COLO829 (cell line): ENCODE results near the gene PTPA.
A peak's percentile ranks its signal among the peaks of the same experiment; 100 is the strongest.
"Not testable (repeated sequence)": the region's sequence is repeated elsewhere in the genome, so short reads cannot be mapped to it uniquely, and the experiment has no call there.

Experiments used
- DNase-seq: peaks from one replicate; pipeline ENCODE4 v3.0.0; 2012; ENCODE audit warnings: low spot score

The PTPA gene

DNA sequence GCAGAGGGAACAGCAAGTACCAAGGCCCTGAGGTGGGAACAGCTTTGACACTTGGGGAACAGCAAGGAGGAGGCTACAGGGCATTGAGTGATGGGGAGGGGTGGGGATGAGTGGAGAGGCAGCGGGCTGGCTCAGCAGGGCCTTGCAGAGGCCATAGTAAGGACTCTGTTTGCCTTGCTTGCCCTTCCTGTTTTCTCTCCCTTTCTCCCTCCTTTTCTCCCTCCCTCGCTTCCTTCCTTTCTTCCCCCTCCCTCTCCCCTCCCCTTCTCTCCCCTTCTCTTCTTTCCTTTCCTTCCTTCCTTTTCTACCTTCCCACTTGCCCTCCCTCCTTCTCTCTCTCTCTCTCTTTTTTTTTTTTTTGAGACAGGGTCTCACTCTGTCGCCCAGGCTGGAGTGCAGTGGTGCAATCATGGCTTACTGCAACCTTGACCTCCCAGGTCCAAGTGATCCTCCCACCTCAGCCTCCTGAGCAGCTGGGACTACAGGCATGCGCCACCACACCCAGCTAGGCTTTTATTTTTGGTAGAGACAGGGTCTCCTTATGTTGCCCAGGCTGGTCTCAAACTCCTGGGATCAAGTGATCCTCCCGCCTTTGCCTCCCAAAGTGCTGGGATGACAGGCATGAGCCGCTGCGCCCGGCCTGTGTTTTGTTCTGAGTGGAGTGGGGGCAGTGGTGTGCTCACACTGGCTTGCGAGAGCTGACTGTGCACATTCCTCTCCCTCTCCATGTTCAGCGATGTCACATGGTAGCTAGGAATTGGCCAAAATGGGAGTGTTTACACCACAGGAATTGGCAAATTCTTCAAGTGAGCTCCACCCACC lies 49.7 kb downstream of the PTPA start:
- DNase-seq = no peak

DNA sequence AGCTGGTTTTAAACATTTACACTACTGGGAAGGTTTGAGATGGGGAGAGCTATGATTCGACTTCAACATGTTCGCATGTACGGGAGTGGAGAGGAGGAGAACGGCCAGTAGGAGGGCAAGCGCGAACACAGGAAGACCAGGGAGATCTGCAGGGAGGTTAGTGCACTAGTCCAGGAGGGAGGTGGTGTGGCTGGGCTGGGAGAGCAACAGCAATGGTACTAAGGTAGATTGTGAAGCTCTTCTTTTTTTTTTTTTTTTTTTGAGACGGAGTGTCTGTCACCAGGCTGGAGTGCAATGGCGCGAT lies 50.3 kb downstream of the PTPA start:
- DNase-seq = no peak

DNA sequence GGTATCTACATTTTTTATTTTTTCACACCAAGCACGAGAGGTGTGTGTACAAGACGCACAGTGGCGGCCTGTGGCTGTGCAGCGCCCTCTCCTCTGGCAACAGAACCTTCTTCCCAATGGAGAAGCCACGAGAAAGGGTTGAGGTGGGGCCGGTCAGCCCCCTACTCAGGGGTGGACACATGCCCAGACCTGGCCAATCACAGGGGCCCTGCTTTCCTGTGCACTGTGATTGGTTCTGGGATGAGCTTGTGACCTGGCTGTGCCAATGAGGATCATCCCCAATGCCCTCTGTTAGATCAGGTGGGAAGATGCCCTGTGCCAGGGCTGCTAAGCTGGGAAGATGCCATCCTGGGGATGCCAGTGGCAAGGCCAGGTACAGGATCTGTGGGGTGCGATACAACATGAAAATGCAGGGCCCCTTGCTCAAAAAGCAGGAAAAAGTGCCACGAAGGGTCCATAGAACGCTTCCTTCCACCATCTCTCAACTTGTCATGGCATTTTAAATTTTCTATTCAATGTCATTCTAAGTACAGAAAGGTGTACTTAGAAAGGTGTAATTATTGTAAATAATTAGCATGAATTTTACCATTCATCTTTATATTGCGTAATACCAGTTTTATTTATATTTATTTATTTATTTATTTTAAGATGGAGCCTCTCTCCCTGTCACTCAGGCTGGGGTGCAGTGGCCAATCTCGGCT lies 51.4 kb downstream of the PTPA start:
- no peak for DNase-seq

DNA sequence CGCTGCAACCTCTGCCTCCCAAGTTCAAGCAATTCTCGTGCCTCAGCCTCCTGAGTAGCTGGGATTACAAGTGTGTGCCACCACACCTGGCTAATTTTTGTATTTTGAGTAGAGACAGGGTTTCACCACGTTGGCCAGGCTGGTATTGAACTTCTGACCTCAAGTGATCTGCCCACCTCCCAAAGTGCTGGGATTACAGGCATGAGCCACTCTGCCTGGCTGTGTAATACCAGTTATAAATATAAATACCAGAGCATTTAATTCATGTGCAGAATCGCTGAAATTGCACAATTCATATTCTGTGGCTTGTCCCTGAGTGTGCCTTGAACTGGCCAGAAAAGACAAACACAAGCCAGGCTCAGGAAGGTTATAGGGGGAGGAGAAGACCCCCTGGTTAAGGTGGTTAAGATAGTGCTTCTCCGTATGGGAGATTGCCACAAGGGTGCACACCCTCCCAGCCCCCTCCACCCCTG lies 52.0 kb downstream of the PTPA start:
- not testable (repeated sequence) for DNase-seq

DNA sequence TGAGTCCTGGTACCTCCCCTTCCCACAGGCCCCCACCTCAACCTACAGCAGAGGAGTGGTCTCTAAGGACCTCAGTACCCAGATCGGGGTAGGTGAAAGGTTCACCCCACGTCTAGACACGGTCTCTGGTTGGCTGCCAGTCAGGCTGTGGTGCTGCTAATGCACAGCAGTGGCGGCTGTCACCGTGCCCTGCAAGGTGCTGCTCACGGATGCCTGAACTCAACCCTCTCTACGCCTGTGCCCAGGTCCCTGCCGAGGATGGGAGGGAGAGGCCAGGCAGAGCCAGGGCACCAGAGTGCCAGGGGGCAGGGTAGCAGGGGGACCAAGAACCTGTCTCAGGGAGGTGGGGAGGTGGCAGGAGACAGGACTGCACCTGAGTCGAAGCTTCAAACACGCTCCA lies 52.5 kb downstream of the PTPA start:
- DNase-seq = no peak

DNA sequence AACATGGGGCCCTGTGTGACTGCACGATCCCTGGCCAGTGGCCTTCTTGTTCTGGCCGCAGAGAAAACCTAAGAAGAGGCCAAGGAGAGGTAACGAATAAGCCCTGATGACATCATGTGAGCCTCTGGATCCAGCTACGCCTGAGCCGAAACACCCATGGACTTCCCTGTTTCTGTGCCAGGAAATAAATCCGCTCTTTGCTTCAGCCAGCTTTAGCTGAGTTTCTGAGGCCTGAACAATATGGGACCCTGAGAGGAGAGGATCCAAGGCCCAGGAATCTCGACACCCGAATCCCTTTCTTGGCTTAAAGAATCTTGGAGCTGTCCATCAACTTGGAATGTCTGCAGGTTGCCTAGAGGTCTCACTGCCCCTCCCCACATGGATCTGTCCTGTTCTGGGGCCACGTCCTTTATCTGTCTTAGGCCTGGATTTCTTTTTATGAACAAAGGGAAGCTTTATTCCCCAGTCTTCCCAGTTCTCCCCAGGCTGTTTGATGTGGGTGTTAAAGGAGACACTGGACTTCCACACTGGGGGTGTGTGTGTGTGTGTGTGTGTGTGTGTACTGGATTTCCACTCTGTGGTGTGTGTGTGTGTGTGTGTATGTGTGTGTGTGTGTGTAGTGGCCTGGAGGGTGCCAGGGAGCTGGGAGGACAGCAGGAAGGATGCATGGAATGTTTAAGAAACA lies 53.2 kb downstream of the PTPA start:
- DNase-seq = peak; percentile 97

DNA sequence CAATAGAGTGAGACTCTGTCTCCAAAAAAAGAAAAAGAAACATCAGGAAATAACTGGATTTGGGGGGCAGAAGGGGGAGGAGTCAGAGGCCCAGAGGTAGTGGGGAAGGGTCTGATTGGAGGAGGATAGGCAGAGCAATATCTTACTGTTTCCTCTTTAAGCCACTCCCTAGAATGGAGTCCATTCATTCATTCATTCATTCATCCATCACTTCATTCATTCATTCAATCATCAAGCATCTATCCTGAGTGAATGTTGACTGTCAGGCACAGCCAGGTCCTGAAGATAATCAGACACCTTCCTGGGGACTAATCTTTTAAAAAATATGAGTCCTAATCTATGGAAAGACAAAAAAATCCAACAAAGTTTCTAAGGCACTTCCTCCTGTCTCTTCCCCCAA lies 54.0 kb downstream of the PTPA start:
- DNase-seq = no peak

DNA sequence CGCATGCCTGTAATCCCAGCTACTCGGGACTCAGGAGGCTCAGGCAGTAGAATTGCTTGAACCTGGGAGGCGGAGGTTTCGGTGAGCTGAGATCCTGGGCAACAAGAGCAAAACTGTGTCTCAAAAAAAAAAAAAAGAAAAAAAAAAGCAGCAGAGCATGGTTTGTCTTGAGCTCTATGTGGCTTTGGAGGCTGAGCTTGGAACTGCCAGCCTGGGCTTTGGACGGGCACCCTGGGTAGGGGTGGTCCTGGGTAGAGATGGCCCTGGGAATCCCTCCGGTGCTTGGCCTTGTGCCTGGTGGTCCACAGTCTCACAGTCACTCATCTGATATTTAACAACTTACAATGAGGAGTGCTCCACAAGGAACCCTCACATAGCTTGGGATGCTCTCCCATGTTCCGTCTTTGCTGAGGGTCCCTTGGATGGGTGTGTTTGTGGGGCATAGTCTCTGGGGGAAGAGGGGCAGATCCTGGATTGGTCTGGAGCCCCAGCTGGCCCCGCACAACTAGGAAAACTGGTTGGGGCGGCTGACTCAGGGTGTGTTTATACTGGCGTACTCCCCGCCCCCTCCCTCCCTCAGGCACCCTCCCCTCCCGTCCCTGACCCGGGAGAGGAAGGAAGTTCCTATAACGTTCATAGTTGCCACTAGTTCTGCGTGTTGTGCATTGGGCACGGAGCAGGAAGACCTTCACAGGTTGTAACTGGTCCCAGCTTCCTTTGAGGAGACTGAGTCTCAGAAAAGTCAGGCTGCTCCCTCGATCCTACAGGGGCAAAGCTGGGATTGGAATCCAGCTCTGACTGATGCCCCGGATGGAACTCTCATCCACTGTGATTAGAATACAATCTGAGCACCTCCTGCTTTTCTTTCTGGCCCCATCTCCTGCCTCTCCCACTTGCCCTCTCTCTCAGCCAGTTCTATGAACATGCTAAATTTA lies 55.7 kb downstream of the PTPA start:
- DNase-seq = peak; percentile 85

DNA sequence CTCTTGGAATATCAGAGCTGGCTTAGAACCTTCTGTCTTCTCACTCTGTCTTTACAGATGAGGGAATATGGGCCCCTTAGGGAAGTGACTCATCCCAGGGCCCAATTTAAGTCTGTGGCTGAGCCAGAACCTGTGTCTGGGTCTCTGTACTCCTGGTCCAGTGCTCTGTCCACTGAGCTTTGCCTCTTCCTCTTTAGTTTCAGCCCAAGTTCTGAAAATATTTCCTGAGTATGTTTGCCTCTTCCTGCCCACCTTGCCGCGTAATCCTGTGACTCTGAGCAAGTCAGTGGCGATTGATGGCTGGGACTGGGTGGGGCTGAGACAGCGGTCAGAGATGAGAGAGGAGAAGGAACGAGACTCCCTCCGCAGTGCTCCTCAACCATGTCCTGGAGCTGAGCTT lies 59.0 kb downstream of the PTPA start:
- DNase-seq = no peak

DNA sequence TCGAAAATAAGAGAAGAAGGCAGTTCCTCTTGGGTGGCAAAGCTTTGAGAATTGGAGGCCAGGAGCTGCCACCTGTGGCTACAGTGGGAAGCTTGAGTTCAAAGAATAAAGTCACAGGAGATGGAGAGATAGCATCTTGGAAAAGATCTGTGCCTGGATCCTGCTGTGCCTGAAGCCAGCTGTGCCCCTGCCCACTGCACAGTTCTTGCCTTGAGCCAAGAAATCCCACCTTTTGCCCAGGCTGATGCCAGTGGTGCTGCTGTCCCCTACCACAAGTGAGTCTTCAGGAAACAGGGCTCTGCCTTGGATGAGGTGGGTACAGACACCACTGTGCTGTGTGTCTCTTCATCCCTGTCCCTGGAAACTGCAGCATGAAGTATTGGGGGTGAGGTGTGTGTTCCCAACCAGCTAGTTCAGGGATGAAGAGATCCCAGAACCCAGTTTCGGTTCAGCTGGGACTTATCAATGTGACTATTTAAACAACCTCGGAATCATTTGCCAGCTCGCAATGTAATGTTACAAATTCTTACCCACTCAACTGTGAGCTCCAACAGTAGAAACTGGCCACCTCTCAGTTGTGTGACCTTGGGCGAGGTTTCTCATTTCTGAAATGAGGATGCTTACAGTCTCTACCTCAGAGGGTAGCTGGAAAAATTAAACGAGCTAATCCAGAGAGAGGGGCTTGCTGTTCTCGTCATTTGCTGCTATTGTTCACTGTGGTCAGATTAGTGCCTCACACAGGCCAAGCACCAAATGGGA lies 61.0 kb downstream of the PTPA start:
- no peak for DNase-seq

DNA sequence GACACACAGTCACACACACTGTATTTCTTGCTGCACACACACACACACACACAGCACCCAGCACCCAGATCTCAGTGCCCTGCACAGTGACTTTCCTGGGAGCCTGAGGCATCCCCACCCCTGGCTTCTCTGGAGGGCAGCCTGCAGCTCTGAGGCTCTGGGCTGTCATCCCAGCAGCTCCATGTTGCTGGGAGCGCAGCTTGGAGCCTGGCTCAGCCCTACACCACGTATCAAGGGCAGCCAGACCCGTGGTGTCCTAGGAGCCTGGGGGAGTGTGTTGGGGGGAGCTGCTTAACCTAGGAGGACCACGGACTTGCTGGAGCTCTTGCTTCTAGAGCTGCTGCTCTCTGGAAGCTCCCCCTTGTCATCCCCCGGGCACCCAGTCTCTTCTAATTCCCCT lies 61.6 kb downstream of the PTPA start:
- no peak for DNase-seq

DNA sequence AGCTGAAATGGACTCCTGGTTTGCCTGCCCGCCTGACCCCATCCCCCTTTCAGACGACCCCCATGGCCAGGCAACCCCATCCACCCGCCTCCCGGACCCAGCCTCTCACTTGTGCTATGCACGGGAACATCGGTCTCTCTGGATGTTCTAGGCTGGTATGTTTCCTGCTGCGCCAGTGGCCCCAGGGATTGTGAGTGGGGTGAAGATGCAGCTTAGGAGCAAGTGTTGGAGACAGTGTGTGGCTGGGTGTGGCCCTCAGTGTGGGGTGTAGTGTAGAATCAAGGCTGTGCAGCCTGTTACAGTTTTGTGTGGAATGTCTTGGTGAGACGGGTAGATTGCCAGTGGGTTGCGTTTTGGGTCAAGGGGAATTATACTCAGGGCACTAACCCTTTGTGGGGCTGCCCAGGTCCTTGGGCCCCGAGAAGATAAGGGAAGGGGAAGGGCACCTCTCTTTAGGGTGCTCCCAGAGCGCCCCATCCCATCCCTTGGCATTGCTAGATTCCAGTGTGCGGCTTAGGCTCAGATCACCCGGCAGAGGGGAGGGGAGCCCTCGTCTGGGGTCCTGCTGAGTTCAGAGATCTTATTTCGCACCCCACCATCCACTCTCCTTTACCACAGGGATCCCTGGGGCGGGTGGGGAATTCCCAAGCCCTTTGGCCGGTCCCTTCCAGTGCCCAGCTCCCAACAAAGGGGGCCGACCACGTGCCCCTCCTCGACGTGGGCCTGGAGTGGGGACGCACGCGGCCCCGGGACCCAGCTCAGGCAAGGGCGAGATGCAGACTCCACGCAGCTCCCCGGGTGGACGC lies 62.3 kb downstream of the PTPA start:
- no peak for DNase-seq

DNA sequence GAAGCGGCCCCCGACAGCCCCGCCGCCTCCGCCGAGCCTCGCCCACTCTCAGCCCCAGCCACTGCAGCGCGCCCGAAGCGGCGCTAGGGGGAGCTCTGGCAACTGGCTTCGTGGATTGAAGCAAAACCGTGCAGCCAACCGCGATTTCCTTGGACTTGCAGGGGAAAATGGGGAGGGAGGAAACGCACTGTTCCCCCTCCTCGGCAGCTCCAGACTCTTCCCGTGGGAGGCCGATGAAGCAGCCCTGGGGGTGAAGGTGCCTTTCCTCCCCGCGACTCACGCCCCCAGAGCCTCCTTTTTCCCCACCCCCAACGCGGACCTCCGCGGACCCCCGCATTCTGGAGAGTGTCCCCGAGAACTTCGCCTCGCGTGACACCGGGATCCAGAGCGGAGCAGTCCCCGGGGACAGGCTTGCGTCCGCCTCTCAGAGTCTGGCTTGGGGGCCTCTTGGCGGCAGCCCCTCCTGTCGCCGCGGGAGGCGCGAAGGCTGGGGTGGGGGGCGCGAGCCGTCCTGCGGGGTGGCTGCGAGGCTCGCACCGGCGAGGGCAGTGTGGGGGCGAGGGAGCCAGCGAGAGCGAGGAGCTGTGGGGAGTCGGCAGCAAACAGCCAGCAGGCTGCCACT lies 63.0 kb downstream of the PTPA start:
- peak; percentile 94 for DNase-seq

DNA sequence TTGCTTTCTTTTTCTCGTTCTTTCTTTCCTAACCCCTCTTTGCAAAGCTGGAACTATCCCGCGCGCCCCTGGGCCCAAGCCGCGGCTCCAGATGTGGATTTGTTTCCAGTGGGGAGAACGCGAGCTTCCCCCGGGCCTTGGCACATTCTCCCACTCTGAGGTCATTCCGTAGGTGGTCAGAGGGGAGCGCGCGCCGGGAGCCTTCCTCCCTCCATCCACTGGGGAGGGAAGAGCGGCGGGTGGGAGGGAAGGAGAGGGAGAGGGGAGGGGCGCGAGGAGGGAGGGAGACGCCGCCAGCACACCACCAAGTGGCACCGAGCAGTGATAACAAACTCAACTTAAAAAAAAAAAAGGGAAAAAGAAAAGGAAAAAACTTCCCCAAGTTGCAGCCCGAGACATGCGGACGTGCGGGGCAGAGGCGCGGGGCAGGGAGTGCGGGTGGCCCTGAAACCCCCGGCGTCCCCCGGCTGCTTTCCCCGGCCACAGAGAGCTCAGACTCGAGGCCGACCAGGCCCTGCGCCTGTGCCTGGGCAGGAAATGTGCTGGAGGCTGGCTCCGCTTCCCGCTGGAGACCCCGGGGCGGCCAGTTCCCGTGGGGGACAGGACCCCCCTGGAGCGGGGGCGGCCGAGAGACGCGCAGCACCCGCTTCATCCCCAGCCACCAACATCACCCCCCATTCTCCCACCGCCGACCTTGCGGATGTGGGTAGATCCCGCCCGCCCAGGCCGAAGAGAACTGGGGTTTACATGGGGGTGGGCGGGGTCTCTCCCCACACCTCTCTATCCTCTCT lies 63.7 kb downstream of the PTPA start:
- peak; percentile 87 for DNase-seq

DNA sequence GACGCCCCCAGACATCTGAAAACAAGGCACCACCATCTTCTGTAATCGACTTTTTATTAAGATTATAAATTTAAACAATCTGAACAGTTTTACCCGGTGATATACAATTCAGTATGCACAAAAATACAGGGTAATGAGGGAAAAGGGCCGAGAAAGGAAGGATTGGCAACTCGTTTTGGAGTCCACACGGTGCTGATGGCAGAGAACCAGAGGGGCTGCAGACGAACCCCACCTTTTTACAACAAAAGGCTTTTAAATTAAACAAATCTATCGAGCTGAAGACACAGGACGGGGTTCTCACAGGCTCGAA lies 64.3 kb downstream of the PTPA start:
- no peak for DNase-seq

DNA sequence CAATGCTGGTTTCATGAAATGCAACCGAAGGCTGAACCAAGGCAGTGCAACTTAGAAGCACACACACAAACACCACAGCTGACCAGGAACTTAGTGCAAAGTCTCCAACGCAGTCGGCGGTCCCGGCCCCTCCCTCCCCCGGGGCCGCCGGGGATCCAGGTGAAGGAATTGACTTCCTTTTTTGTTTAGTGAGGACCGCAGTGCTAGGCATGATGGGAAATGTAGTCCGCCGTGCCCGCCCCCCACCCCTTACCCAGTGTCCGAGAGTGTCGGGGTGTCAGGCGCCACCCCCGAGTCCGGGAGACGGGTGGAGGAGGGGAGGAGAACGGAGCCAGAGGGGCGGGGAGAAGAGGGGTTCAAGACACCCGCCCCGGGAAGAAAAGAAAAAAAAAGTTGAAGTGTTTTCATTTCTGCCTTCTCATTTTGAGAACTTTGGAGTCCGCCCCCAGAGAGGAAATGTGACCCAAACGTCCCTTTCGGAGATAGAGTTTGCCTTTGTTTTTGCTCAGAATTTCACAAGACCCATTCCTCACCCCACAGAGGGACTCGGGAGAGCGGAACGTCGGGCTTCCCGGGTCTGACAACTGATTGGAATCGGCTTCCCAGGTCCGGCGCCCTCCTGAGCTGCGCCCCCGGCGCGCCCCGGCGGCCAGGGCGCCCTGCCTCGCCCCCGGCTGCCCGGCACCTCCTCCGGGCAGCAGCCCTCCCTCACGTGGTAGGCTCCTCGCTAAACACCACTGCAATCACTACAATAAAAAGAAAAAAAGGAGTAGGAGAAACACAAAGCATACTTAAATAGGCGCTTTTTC lies 64.8 kb downstream of the PTPA start:
- DNase-seq = peak; percentile 82

DNA sequence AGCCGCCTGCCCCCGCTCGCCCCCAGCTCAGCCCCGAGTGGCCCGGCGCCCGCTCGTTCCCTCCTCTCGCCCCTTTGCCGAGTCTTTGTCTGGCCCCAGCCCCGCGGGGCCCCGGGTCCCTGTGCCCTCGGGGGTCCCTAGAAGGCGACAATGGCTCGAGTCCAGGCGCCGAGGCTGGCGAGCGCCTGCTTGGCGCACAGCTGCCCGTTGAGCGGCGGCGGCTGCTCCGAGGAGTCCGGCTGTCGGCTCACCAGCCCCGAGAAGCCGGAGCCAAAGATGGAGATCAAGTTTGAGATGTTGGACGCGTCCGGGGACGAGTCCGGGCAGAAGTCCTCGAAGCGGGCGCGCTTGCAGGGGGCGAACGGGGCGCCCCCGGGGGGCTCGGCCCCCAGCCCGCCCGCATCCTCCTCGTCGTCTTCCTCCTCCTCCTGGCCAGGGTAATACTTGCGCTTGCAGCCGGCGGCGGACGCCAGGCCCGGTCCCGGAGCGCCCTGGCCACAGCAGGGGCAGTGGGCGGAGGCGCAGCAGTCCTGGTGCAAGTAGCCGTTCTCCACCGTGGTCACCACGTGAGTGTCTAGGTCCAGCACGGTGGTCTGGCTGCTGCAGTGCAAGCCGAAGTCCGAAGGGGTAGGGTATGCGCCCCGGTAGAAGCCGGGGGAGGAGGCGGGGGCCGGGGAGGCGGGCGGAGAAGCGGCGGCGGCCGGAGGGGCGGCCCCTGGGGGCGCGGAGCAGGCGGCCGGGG lies 65.7 kb downstream of the PTPA start:
- no peak for DNase-seq

DNA sequence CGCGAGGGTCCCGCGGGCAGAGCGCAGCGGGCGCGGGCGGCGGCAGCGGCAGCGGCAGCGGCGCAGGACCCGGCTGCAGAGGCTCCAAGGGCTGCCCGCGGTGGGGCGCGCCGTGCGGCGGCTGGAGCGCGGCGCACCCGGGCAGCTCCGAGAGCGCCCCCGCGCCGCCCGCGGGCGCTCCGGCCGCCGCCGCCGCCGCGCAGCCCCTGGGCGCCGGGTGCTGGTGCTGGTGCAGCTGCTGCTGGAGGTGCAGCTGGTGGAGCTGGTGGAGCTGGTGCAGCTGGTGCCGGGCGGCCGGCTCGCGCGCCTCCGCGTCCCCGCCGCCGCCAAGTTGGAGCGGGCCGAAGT lies 66.2 kb downstream of the PTPA start:
- DNase-seq = no peak
